ENCODE measurements around the gene TIGD1.
"Not testable (repeated sequence)": the region's sequence is repeated elsewhere in the genome, so short reads cannot be mapped to it uniquely, and the experiment has no call there.

Gene TIGD1

DNA sequence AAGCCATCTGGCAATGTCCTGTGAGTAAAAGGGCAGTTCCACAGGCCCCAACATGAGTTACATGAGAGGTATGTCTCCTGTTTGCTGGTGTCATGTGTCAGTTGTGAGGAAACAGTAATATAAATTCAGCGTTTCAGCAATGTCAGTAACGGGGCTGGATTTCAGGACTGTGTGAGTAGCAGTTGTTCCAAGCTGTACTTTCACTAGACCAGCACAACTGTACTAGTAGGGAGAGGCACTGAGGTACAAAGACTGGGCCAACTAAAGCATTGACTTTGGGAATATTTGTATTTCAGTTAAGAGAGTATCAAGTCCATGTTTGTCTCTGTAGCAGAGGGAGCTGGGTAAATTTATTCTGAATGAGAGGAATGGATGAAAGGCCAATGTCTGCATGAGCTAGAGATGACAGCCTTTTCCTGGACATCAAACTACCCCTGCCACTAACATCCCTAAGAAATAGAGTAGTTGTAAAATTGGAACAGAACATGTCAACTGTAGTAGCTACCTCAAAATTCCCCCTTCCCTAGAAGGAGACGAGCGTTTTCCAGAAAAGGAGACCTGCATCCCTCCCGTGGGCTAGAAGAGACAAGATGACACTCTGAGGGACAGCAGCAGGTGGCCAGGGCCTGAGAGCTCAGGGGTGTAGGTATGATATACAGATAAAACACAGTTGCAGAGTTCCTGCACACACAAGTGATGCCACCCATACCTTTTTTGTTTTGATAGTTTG lies 24.5 kb upstream of the TIGD1 start:
- no peak overlapping the region for H3K27ac ChIP-seq
- TF ChIP-seq FOXP2 (optimal IDR thresholded peaks at IDR 0.05; ENCODE audit: control extremely low read depth, extremely low read length, insufficient read depth) (no peak), EZH2 (IDR thresholded peaks at IDR 0.05) (no peak), POLR2AphosphoS5 (IDR thresholded peaks at IDR 0.05; ENCODE audit: borderline replicate concordance, low read depth, low read length) (no peak)
- no peaks in the 10 kb centered on the region for H3K9me3 ChIP-seq (ENCODE audit: low read depth, low read length)
- no peak for DNase-seq (ENCODE audit: low read depth, low spot score)
- no peak overlapping the region for H3K4me3 ChIP-seq
- H3K36me3 ChIP-seq (ENCODE audit: insufficient read depth, low read length): peaks cover 13% of the 10 kb centered on the region
- no peak overlapping the region for H3K9ac ChIP-seq (ENCODE audit: insufficient read length)

DNA sequence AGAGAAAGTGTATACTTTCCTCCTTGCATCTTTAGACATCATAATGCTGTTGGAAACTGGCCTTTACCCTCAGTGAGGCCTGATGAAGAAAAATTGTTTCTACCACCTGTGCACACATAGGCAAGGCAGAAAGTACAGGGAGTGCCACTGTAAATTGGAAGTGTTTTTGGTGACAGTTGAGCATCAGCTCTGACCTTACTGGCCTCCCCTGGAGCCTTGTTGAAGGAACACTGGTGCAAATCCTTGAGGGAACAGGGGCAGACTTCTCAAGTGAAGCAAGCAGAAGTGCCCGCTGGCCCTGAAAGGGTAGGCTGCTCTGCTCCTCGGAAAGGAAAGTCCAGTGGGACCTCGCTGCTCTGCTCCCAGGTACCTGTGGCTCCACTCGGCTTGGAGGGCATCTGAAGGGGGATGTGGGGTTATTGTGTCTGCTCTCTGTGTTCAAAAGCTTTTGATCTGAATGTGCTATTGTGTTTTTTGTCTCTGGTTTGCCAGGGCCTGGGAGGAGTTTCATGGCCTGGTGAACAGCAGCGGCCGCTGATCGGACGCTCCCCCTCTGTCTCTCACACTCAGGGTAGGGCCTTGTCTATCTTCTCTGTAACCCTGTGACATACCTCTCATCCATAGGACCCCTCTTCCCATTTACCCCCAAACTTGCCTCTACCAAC lies 23.5 kb upstream of the TIGD1 start:
- DNase-seq (ENCODE audit: low read depth, low spot score): no peak
- TF ChIP-seq POLR2AphosphoS5 (IDR thresholded peaks at IDR 0.05; ENCODE audit: borderline replicate concordance, low read depth, low read length) (no peak), EZH2 (IDR thresholded peaks at IDR 0.05) (no peak), FOXP2 (optimal IDR thresholded peaks at IDR 0.05; ENCODE audit: control extremely low read depth, extremely low read length, insufficient read depth) (no peak)
- Histone ChIP-seq H3K36me3 (ENCODE audit: insufficient read depth, low read length) (peaks cover 22% of the 10 kb centered on the region), H3K9me3 (ENCODE audit: low read depth, low read length) (no peaks in the 10 kb centered on the region), H3K4me3 (no peak overlapping the region), H3K27ac (no peak overlapping the region), H3K9ac (ENCODE audit: insufficient read length) (no peak overlapping the region)

DNA sequence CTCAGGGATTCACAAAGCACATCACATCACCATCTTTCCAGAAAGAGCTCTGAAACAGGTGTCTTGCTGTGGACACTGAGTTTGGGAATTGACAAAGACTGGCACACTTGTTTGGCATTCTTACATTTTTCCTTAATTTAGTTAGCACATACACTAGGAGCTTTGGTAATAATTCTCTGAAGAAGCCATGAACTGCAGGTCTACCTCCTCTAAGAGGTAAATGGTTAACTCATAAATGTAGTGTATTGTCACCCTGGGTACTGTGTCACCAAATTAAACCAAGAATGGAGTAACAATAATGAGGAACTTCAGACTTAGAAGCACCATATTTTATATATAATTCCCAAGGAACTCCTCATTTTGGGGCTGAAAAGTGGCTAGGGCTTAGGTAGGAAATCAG lies 22.7 kb upstream of the TIGD1 start:
- no peak for TF ChIP-seq EZH2 (IDR thresholded peaks at IDR 0.05)
- no peak overlapping the region for H3K27ac ChIP-seq
- DNase-seq (ENCODE audit: low read depth, low spot score): no peak
- H3K4me3 ChIP-seq: no peak overlapping the region
- H3K36me3 ChIP-seq (ENCODE audit: insufficient read depth, low read length): peaks cover 31% of the 10 kb centered on the region
- H3K9me3 ChIP-seq (ENCODE audit: low read depth, low read length): no peaks in the 10 kb centered on the region
- H3K9ac ChIP-seq (ENCODE audit: insufficient read length): no peak overlapping the region

DNA sequence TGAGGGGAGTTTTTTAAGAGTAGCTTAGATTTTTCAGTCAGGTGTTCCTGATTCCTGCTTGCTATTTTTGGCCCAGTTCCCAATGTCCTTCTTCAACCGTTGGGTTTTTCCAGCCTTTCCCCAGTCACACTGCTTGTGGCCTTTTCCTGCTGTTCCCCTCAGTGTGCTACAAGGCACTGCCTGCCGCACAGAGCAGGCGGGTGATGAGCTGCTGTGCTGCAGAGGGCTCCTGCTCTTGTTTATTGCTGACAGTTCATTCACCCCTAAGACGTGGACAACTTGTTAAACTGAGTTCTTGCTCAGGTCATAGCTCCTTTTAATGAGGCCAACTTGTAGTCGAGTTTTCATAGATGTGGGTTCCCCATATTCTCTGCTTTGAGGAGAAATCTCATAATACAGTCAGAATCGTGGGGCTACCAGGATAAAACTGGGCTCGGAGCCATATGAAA lies 20.7 kb upstream of the TIGD1 start:
- Histone ChIP-seq H3K9ac (ENCODE audit: insufficient read length) (no peak overlapping the region), H3K36me3 (ENCODE audit: insufficient read depth, low read length) (peaks cover 51% of the 10 kb centered on the region), H3K9me3 (ENCODE audit: low read depth, low read length) (no peaks in the 10 kb centered on the region), H3K27ac (no peak overlapping the region), H3K4me3 (no peak overlapping the region)
- TF ChIP-seq POLR2AphosphoS5 (IDR thresholded peaks at IDR 0.05; ENCODE audit: borderline replicate concordance, low read depth, low read length): no peak
- no peak for TF ChIP-seq EZH2 (IDR thresholded peaks at IDR 0.05)
- TF ChIP-seq FOXP2 (optimal IDR thresholded peaks at IDR 0.05; ENCODE audit: control extremely low read depth, extremely low read length, insufficient read depth): no peak
- DNase-seq (ENCODE audit: low read depth, low spot score): no peak

DNA sequence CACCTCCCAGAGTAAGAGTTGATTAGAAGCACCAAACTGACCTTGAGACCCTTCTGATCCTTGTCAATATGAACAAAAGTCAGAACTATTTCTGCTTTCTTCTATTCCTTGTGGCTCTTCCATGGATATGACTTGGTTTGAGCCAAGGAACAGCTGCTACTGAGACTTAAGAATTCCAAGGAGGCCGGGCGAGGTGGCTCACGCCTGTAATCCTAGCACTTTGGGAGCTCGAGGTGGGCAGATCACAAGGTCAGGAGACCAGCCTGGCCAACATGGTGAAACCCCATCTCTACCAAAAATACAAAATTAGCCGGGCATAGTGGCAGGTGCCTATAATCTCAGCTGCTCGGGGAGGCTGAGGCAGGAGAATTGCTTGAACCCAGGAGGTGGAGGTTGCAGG lies 20.1 kb upstream of the TIGD1 start:
- H3K9me3 ChIP-seq (ENCODE audit: low read depth, low read length); H3K9ac ChIP-seq (ENCODE audit: insufficient read length); H3K4me3 ChIP-seq; DNase-seq (ENCODE audit: low read depth, low spot score); H3K27ac ChIP-seq: not testable (repeated sequence)
- peaks cover 51% of the 10 kb centered on the region for H3K36me3 ChIP-seq (ENCODE audit: insufficient read depth, low read length)

DNA sequence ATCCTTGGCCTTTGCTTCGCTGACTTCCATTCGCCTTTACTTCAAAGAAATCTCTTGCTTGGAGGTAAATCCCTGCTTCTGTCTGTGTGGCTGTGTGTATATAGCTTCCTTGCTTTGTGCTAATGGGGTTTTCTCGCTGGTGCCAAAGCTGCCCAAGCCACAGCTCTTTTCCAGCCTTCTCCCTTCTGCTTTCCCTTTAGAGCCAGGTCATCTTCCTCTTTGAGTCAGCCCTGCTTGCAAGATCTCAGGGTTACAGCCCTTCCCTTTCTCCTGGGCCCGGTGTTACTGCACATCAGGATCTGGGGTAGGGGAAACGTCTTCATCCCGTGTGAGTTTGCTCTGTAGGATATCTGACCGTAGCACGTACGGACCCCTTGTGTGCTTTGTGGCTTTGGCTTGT lies 19.2 kb upstream of the TIGD1 start:
- no peak for TF ChIP-seq EZH2 (IDR thresholded peaks at IDR 0.05)
- no peak for TF ChIP-seq FOXP2 (optimal IDR thresholded peaks at IDR 0.05; ENCODE audit: control extremely low read depth, extremely low read length, insufficient read depth)
- no peak for TF ChIP-seq POLR2AphosphoS5 (IDR thresholded peaks at IDR 0.05; ENCODE audit: borderline replicate concordance, low read depth, low read length)
- peaks cover 51% of the 10 kb centered on the region for H3K36me3 ChIP-seq (ENCODE audit: insufficient read depth, low read length)
- H3K4me3 ChIP-seq: no peak overlapping the region
- no peak overlapping the region for H3K9ac ChIP-seq (ENCODE audit: insufficient read length)
- no peak for DNase-seq (ENCODE audit: low read depth, low spot score)
- no peak overlapping the region for H3K27ac ChIP-seq
- no peaks in the 10 kb centered on the region for H3K9me3 ChIP-seq (ENCODE audit: low read depth, low read length)

DNA sequence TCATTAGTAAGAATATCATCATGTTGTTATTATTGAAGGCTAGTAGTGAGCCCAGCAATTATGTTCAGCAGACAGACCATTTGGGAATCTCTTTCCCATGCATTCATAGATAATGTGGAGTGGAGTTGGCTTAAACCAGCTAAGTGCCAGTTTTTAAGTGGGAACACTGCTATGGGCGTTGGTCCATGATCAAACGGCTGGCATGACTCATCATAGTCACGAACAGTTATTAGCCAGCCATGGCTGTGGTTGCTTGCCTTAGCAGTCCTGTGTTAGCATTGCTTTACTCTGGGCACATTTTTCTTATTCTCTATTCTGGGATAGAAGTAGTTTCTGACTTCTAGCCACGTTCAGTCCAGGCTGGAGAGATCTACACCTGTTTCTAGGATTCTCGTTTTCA lies 17.8 kb upstream of the TIGD1 start:
- Histone ChIP-seq H3K9ac (ENCODE audit: insufficient read length) (no peak overlapping the region), H3K36me3 (ENCODE audit: insufficient read depth, low read length) (peaks cover 61% of the 10 kb centered on the region), H3K4me3 (no peak overlapping the region), H3K27ac (no peak overlapping the region), H3K9me3 (ENCODE audit: low read depth, low read length) (no peaks in the 10 kb centered on the region)
- TF ChIP-seq EZH2 (IDR thresholded peaks at IDR 0.05) (no peak), FOXP2 (optimal IDR thresholded peaks at IDR 0.05; ENCODE audit: control extremely low read depth, extremely low read length, insufficient read depth) (no peak), POLR2AphosphoS5 (IDR thresholded peaks at IDR 0.05; ENCODE audit: borderline replicate concordance, low read depth, low read length) (no peak)
- no peak for DNase-seq (ENCODE audit: low read depth, low spot score)

DNA sequence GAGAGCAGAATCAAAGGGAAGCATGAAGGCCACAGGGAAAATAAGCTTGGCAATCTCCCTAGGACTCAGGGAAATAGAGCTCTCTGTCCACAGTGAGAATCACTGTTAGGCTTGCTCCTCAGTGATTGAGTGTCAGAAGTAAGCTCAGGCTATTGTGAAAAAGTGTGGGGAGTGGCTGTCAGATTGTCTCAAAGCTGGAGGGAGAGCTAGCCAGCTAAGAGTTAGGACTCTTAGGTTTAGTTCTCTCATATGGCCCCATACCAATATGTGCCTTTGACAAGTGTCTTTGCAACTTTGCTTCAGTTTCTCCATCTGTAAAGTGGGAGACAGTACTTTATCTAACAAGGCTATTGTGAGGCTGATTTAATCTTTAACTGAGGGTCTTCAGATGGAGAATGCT lies 17.4 kb upstream of the TIGD1 start:
- no peak for DNase-seq (ENCODE audit: low read depth, low spot score)
- TF ChIP-seq FOXP2 (optimal IDR thresholded peaks at IDR 0.05; ENCODE audit: control extremely low read depth, extremely low read length, insufficient read depth) (no peak), POLR2AphosphoS5 (IDR thresholded peaks at IDR 0.05; ENCODE audit: borderline replicate concordance, low read depth, low read length) (no peak), EZH2 (IDR thresholded peaks at IDR 0.05) (no peak)
- Histone ChIP-seq H3K9ac (ENCODE audit: insufficient read length) (no peak overlapping the region), H3K4me3 (no peak overlapping the region), H3K36me3 (ENCODE audit: insufficient read depth, low read length) (peaks cover 59% of the 10 kb centered on the region), H3K27ac (no peak overlapping the region), H3K9me3 (ENCODE audit: low read depth, low read length) (no peaks in the 10 kb centered on the region)

DNA sequence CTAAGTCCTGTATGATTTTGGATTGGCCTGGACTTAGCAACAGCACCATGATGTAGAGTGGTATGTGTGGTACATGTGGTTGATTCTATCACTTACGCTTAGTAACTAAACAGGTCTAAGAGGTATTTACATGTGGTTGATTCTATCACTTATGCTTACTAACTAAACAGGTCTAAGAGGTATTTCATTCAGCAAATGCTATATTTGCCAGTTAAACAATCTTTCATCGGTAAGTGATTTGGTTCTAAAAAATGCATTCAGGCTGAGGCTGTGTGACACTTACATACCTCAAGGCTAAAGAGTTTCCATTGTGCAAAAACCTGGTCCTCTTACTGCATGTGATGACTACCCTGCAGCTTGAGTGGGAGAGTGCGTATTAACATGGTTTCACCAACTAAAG lies 13.2 kb upstream of the TIGD1 start:
- Histone ChIP-seq H3K36me3 (ENCODE audit: insufficient read depth, low read length) (peaks cover 61% of the 10 kb centered on the region), H3K27ac (no peak overlapping the region), H3K4me3 (no peak overlapping the region), H3K9me3 (ENCODE audit: low read depth, low read length) (no peaks in the 10 kb centered on the region), H3K9ac (ENCODE audit: insufficient read length) (no peak overlapping the region)
- no peak for DNase-seq (ENCODE audit: low read depth, low spot score)
- no peak for TF ChIP-seq FOXP2 (optimal IDR thresholded peaks at IDR 0.05; ENCODE audit: control extremely low read depth, extremely low read length, insufficient read depth)
- TF ChIP-seq EZH2 (IDR thresholded peaks at IDR 0.05): no peak
- no peak for TF ChIP-seq POLR2AphosphoS5 (IDR thresholded peaks at IDR 0.05; ENCODE audit: borderline replicate concordance, low read depth, low read length)
